Retina (tissue), 1 donor: ENCODE data around the gene RAB31.

Experiments
- DNase-seq: peaks from one replicate; pipeline ENCODE4 v3.0.0-alpha.2; 2016

Gene RAB31

DNA sequence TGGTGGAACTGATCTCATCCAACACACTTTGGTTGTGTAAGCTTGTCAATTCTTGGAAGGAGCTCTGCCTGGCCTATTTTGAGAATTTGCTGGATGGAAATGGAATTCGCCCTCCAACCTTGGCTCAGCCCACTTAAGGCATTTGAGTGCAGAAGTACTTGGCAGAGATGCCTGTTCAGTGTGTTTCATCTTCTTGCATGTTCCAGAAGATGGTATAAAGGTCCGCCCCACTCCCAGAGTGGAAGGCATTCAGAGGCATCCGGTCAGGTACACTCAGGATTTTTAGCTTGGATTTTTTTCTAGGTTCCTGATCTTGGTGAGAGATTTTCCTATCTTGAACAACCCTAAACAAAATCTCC is 116.4 kb downstream of the RAB31 start:
- DNase-seq, result no peak

DNA sequence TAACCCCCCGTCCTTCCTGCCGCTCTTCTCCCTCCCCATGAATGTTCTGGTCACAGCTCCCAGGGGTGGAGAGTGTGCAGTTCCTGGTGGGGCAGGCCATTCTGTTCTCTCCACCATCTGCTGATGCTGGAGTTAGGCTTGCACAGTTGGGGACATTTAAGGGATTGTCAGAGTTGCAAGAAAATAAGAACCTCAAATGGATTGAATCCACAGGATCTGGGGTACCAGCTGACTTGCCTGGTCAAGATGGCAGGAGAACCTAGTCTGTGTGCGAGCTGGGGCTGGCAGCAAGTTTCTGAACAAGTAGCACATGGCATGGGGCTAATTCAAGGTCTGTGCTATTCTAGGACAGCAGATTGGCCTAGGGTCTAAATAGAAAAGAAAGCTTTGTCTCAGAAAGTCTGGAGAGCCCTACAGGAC is 116.9 kb downstream of the RAB31 start:
- DNase-seq, result no peak

- DNase-seq, result no peak
Measured at GRCh38 chr18:9825571-9826073, 117.5 kb downstream of the RAB31 start.

DNA sequence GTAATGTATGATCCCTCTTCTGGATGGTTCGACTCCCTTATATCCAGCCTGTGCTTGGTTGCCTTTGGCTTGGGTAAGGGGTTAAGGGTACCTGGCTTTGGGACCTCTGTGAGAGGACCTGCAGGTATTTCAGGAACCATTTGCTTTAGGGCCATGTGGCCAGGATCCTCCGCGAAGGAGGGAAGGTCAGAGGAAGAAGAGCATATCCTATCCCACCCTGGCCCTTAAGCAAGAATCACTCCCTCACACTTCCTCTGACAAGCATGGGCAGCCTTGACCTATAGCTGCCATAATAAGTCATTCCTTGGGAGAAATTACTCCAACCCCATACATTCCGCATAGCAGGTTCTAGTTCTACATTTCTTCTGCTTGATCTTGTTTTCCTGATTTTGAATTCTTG is 118.6 kb downstream of the RAB31 start:
- DNase-seq, result no peak

DNA sequence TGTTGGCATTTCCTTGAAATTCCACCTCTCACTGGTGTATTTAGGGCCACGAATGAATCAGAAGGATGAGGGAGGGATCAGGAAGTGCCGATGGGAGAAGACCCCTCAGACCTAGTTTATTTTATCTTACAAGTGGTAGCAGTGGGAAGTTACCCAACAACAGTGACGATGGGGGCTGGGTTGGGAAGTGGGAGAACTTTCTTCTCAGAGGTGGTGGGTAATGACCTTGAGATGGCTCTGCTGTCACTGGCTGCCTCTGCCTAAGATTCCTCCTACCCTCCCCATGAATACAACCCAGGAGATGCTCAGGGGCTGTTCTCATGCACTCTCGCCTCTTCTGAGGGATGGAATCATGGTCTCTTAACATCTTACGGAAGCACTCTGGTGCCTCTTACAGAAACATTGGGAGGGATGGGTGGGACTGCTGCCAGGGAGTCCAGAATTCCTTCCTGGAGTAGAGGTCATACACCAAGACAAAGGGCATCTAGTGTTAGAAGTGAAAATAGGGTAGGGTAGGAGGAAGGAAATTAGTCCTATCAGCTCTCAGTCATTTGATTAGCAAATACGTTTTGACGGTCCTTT is 119.2 kb downstream of the RAB31 start:
- DNase-seq, result no peak

- DNase-seq, result no peak
Measured at GRCh38 chr18:9827793-9828505, 119.8 kb downstream of the RAB31 start.

DNA sequence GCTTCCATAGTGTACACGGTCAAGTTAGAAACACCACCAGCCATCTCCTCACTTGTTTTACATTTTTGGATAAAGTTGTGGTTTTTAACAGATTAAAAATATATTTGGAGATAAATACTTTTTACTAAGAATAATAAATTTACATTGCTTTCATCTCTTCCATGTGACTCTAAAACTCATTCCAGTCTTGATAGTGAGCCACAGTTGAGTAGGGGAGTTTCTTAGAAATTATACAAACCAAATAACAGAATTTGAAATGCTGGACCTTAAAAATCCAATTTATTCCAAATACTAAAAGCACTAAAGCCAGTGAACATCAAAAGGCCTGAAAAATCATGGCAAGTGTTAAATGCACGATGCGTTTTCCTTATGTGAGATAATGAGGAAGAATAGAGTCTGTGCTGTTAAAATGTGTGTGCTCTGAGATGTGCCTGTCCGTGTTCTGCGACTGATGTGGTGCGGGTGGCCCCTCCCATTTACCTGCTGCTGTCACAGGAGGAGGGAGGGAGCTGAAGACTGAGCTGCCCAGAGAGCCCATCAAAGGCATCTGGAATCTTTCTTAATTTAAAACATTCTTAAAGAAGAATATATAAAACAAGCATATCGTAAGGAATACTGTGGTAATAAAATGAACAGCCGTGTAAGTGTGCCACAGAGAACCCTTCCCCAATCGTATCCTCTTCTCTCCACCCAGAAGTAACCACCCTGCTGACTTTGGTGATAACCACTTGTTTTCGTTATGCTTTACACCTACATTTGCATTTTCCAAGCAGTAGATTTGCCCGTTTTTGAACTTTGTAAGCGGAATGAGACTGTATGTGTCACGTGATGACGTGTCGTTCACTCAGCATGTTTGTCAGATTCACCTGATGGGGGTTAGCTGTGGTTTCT is 120.7 kb downstream of the RAB31 start:
- no peak for DNase-seq

DNA sequence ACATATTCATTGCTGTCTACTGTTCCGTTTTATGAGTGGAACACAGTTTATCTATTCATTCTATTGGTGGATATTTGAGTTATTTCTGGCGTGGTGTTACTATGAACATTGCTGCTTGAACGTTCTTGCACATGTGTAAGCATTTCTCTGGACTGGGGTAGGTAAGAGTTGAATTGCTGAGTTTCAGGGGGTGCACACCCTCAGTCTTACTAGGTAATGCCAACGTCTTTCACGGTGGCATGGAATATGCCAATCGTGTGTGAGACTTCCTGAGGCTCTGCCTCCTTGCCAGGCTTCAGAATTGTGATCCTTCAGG is 121.3 kb downstream of the RAB31 start:
- no peak for DNase-seq

DNA sequence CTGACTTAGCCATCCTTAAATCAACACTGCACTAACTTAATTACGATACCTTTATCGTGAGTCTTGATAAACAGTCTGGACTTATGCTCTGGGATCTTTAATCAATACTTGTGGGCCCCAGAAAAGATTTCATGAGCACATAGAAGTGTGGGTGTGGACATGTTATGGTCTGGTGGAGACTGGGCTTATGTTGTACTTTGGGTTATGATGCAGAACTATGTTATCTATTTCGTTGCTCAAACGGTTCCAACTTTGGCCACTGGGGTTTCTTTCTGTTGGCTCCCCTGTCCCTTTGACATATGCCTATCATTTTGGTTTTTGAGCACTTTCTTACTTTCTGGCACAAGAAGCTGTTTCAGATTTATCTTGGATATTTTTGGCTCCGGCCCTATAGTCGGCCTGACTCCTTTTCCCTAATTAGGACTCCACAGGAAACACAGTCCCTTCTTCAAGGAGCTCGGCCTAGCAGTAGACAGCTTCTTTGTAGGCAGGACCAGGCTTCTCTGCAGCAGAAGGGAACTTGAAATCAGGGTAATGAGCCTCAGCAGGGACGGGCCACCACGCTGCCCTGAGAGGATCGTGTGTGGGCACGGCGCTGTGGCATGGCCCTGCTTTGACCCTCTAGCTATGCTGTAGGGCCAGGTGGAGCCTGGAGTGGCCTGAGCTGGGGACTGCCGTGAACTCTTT is 123.1 kb downstream of the RAB31 start:
- no peak for DNase-seq

DNA sequence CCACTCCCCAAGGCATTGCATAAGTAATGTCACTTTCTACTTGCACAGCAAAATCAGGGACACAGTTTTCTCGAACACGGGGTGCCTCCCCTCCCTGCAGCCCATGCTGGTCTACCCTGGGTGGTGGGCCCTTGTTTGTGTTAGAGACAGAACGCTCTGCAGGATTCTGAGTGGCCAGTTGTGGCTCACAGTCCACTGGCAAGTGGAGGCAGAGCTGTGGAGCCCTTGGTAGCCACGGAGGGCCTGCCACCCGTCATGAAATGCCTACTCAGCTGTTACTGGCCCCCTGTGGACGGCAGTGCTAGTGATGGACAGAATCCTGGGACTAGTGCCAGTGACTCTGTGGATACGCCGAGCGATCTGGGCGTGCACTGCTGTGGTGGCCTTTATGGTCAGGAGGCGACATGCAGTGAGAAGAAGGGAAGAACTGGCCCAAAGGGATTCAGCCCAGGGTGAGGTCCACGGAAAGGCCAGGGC is 123.7 kb downstream of the RAB31 start:
- DNase-seq, result no peak

- no peak for DNase-seq
Measured at GRCh38 chr18:9832871-9833270, 124.8 kb downstream of the RAB31 start.

GRCh38 chr18:9834551-9834950 is 126.5 kb downstream of the RAB31 start:
- no peak for DNase-seq

DNA sequence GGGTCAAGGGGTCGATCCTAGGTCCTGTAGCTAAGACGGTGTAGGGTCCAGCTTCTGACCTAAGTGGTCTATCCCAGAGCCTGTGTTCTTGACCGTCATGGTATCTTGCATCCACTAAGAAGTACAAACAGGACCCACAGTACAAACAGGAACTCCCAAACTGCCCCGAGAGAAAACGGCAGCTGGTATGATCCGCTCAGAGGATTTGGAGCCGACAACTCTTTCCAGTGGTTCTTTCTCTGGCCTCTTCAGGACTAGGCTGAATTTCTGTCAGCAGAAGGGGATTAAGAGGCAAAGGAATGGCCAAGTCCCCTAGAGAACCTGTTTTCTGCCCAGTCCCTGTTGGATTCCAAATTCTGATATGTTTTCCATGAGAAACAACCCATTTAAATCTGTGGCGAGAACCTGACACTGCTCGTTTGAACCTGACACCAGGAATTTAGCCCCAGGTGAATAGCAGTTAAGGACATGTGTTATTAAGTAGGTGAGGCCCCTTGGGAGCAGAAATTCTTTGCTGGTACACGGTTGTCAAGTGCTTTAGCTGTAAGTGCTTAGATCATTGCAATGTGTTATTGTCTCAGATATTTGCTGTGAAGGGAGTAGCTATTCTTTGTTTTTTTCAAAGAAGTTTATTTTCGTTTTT is 127.1 kb downstream of the RAB31 start:
- no peak for DNase-seq

GRCh38 chr18:9835825-9836224 is 127.7 kb downstream of the RAB31 start:
- peak; percentile 42 for DNase-seq

- no peak for DNase-seq
Measured at GRCh38 chr18:9838144-9838877, 130.2 kb downstream of the RAB31 start.

DNA sequence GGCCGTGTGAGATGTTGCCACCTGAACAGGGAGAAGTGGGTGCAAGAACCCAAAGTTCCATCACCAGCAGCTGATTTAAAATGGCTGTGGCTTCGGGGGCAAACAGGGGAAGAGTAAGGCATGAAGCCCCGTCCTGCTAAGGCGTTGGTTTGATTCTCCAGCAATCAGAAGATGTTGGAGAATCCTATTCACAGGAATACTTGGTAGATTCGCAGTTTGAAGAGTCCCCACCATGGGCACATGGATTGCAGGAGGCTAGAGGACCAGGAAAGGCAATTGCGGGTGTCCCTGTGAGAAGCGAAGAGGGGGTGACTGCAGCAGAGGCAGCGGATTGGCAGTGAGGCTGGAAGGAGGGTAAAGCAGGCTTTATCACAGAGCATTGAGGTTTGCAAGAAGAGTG is 131.1 kb downstream of the RAB31 start:
- no peak for DNase-seq

DNA sequence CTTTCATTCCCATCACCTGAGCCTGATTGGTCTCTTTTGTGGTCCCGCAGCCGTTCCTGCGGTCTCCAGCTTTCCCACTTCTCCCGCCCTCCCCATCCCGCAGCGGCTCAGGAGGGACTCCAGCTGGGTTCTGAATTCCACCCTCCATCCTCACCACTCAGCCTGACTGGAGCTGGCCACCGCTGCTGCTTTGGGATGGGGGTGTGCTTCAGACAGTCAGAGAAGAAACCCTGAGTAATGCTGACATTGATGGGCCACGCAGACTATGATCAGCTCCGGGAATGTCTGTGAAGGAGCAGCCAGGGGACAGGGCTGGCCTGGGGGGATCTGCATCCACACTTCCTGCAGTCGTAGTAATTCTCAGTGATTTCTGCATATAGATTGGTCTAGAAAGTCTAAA is 131.8 kb downstream of the RAB31 start:
- DNase-seq, result no peak

GRCh38 chr18:9841752-9842151 is 133.7 kb downstream of the RAB31 start:
- DNase-seq, result no peak

- no peak for DNase-seq
Measured at GRCh38 chr18:9842448-9842847, 134.3 kb downstream of the RAB31 start.

GRCh38 chr18:9845256-9845655 is 137.2 kb downstream of the RAB31 start:
- no peak for DNase-seq

DNA sequence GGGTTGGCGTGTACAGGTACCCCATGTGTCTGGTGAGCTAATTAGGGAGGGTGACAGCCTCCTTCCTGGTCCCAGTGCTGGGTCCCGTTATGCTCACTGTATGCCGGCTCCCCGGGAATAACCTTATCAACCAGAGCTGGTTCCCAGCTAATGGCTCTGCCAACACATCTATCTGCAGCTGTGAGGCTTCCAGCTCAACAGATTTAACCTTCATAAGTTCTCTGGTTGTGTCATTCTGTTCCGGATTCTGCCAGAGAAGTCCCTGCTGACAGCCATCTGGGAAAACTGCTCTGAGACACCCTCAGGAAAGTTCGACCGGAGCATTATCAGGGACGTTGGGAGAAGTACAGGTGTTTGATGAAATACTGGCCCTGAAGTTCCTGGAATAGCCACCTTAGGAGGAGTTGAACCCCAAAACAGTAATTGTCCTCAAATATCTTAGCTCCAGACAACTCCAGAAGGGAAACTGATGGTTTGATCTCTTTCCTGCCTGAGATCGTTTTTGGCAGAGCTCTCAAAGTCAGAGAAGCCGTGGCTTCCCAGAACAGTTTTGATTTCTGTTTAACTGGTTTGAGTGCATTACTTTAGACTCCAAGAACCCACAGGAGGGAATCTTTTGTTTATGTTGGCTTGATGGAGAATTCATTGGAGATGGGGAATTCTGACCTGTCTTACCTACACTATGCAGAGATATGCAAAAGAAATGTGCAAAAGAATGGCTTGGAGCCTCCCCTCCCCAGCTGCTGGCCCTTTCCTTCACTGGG is 138.2 kb downstream of the RAB31 start:
- DNase-seq, result no peak
